NCI-H2029 (cell line): ENCODE results near the gene SPTLC3.

Experiments
- DNase-seq: peaks from one replicate; lab custom pipeline; 2025; lab: John Stamatoyannopoulos, UW

The SPTLC3 gene

GRCh38 chr20:13099676-13100075, 90.9 kb downstream of the SPTLC3 start:
- no peak for DNase-seq

- no peak for DNase-seq
Measured at GRCh38 chr20:13101276-13101675, 92.5 kb downstream of the SPTLC3 start.

GRCh38 chr20:13101706-13102105, 92.9 kb downstream of the SPTLC3 start:
- no peak for DNase-seq

- no peak for DNase-seq
Measured at GRCh38 chr20:13102237-13102636, 93.5 kb downstream of the SPTLC3 start.

GRCh38 chr20:13102694-13103093, 93.9 kb downstream of the SPTLC3 start:
- DNase-seq: no peak

- DNase-seq: no peak
Measured at GRCh38 chr20:13105039-13105438, 96.3 kb downstream of the SPTLC3 start.

- DNase-seq: no peak
Measured at GRCh38 chr20:13105864-13106457, 97.2 kb downstream of the SPTLC3 start.

- no peak for DNase-seq
Measured at GRCh38 chr20:13109658-13110057, 100.9 kb downstream of the SPTLC3 start.

- no peak for DNase-seq
Measured at GRCh38 chr20:13110796-13111195, 102.0 kb downstream of the SPTLC3 start.

GRCh38 chr20:13111249-13111911, 102.6 kb downstream of the SPTLC3 start:
- no peak for DNase-seq

GRCh38 chr20:13113731-13114130, 105.0 kb downstream of the SPTLC3 start:
- no peak for DNase-seq

- no peak for DNase-seq
Measured at GRCh38 chr20:13117200-13117599, 108.4 kb downstream of the SPTLC3 start.

- DNase-seq: no peak
Measured at GRCh38 chr20:13118676-13119075, 109.9 kb downstream of the SPTLC3 start.

- DNase-seq: peak; percentile 44
Measured at GRCh38 chr20:13119583-13119982, 110.8 kb downstream of the SPTLC3 start.

GRCh38 chr20:13120471-13120870, 111.7 kb downstream of the SPTLC3 start:
- no peak for DNase-seq

- no peak for DNase-seq
Measured at GRCh38 chr20:13121840-13122515, 113.2 kb downstream of the SPTLC3 start.

- no peak for DNase-seq
Measured at GRCh38 chr20:13125486-13125885, 116.7 kb downstream of the SPTLC3 start.

GRCh38 chr20:13128173-13128572, 119.4 kb downstream of the SPTLC3 start:
- no peak for DNase-seq

GRCh38 chr20:13130061-13130706, 121.4 kb downstream of the SPTLC3 start:
- no peak for DNase-seq

- DNase-seq: no peak
Measured at GRCh38 chr20:13130707-13131103, 121.9 kb downstream of the SPTLC3 start.

- no peak for DNase-seq
Measured at GRCh38 chr20:13131688-13132087, 122.9 kb downstream of the SPTLC3 start.

- DNase-seq: no peak
Measured at GRCh38 chr20:13139459-13140150, 130.8 kb downstream of the SPTLC3 start.
